ENCODE results near the gene SLC12A3. TPM values are rescaled to one million over a fixed set of nuclear protein-coding genes. Genes with fewer than 3 reads are reported as not detected.

Gene SLC12A3
- total and polyA plus RNA-seq, 4 donors, result not detected

DNA sequence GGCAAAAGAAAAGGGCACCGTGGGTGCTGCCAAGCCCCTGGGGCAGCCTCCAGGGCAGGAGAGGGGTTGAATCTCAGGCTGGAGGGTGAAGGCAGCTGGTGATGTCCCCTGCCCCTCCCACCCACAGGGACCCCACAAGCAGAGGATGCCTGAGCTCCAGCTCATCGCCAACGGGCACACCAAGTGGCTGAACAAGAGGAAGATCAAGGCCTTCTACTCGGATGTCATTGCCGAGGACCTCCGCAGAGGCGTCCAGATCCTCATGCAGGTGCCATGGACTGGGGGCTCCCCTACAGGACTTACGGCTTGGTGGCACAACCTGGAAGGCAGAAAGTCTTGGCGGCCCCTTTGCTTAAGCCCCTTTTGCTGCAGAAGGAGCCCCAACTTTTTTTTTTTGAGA lies 21.8 kb downstream of the SLC12A3 start:
- H3K36me3 ChIP-seq (ENCODE audit: control insufficient read depth in 1 of 2, insufficient read depth in 2 of 2, low read length in 1 of 2), result no peaks in the 10 kb centered on the region
- no peak overlapping the region for H3K4me3 ChIP-seq (ENCODE audit: low read length in 2 of 2)
- no peaks in the 10 kb centered on the region for H3K27me3 ChIP-seq (ENCODE audit: control insufficient read depth in 1 of 2, insufficient read depth in 2 of 2, low read length in 1 of 2)
- ATAC-seq (ENCODE audit: low FRiP score), result no peak
- H3K9me3 ChIP-seq (ENCODE audit: control insufficient read depth, low read length), result no peaks in the 10 kb centered on the region
- intact Hi-C loops (cut with DNase I), result no loop called here
- no peak for DNase-seq
- H3K4me1 ChIP-seq (ENCODE audit: control insufficient read depth in 1 of 2, insufficient read depth in 2 of 2, low read length in 2 of 2), result no peaks in the 10 kb centered on the region
- 82 to 83% methylated on average over 9 of the region's 9 CpGs for WGBS, 2 donors
- H3K27ac ChIP-seq (ENCODE audit: low read depth in 1 of 2, low read length in 2 of 2), result no peak overlapping the region

DNA sequence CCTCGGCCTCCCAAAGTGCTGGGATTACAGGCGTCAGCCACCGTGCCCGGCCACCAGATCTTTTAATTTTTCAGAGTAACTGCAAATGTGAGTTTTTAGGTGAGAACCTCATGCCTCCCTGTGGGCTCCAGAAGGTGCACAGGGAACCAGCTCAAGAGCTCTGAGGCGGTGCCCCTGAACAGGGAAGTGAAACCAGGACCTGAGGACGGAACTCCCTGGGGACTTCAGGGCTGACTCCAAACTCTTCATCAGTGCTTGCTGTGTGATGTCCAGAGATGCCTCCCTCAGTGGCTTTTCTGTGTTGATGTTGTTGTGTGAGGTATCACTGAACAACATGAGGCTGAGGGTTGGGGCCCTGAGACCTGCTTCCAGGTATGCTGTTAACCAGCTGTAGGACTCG lies 23.8 kb downstream of the SLC12A3 start:
- Histone ChIP-seq H3K27ac (ENCODE audit: low read depth in 1 of 2, low read length in 2 of 2) (no peak overlapping the region), H3K4me3 (ENCODE audit: low read length in 2 of 2) (no peak overlapping the region), H3K27me3 (ENCODE audit: control insufficient read depth in 1 of 2, insufficient read depth in 2 of 2, low read length in 1 of 2) (no peaks in the 10 kb centered on the region), H3K9me3 (ENCODE audit: control insufficient read depth, low read length) (no peaks in the 10 kb centered on the region), H3K36me3 (ENCODE audit: control insufficient read depth in 1 of 2, insufficient read depth in 2 of 2, low read length in 1 of 2) (no peaks in the 10 kb centered on the region), H3K4me1 (ENCODE audit: control insufficient read depth in 1 of 2, insufficient read depth in 2 of 2, low read length in 2 of 2) (no peaks in the 10 kb centered on the region)
- ATAC-seq (ENCODE audit: low FRiP score) (no peak), DNase-seq (no peak)
- WGBS, 2 donors, result 93 to 95% methylated on average over 7 of the region's 7 CpGs
- intact Hi-C loops (cut with DNase I), result no loop called here

DNA sequence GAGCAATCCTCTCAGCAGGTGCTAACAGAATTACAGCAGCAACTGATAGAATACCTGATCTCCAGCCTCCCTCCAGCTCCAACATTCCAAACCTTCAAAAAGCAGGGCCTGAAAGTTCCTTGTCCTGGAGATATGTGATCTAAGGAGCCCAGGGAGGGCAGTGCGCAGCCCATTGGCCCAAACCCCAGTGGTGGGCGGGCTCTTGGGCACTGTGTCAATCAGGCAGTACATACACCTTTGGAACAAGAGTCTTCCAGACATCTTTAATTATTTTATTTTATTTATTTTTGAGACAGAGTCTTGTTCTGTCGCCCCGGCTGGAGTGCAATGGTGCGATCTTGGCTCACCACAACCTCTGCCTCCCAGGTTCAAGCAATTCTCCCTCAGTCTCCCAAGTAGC lies 24.2 kb downstream of the SLC12A3 start:
- intact Hi-C loops (cut with DNase I), result no loop called here
- no peak overlapping the region for H3K4me3 ChIP-seq (ENCODE audit: low read length in 2 of 2)
- WGBS, 2 donors, result 95 to 98% methylated on average over 5 of the region's 5 CpGs
- no peaks in the 10 kb centered on the region for H3K27me3 ChIP-seq (ENCODE audit: control insufficient read depth in 1 of 2, insufficient read depth in 2 of 2, low read length in 1 of 2)
- ATAC-seq (ENCODE audit: low FRiP score) (no peak), DNase-seq (no peak)
- no peaks in the 10 kb centered on the region for H3K4me1 ChIP-seq (ENCODE audit: control insufficient read depth in 1 of 2, insufficient read depth in 2 of 2, low read length in 2 of 2)
- H3K36me3 ChIP-seq (ENCODE audit: control insufficient read depth in 1 of 2, insufficient read depth in 2 of 2, low read length in 1 of 2), result no peaks in the 10 kb centered on the region
- H3K9me3 ChIP-seq (ENCODE audit: control insufficient read depth, low read length), result no peaks in the 10 kb centered on the region
- H3K27ac ChIP-seq (ENCODE audit: low read depth in 1 of 2, low read length in 2 of 2), result no peak overlapping the region

DNA sequence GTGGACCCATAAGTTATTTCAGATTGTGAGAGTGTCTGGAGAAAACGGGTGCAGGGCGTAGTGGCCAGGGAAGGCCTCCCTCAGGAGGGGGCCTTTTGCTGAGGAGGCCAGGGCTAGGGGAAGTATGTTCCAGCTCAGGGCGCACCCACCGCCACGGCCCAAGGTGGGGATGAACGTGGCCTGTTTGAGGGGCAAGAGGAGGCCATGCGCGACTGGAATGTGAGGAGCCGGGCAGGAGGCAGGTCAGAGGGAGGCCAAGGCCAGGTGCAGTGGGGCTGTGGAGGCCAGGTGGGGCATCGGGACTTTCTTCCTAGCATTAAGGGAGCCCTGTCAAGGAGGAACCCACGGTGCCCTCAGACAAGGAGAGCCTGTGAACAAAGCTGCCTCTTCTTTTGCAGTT lies 26.7 kb downstream of the SLC12A3 start:
- Histone ChIP-seq H3K27me3 (ENCODE audit: control insufficient read depth in 1 of 2, insufficient read depth in 2 of 2, low read length in 1 of 2) (no peaks in the 10 kb centered on the region), H3K36me3 (ENCODE audit: control insufficient read depth in 1 of 2, insufficient read depth in 2 of 2, low read length in 1 of 2) (no peaks in the 10 kb centered on the region), H3K4me1 (ENCODE audit: control insufficient read depth in 1 of 2, insufficient read depth in 2 of 2, low read length in 2 of 2) (no peaks in the 10 kb centered on the region), H3K4me3 (ENCODE audit: low read length in 2 of 2) (no peak overlapping the region), H3K27ac (ENCODE audit: low read depth in 1 of 2, low read length in 2 of 2) (no peak overlapping the region), H3K9me3 (ENCODE audit: control insufficient read depth, low read length) (no peaks in the 10 kb centered on the region)
- WGBS, 2 donors, result 78 to 79% methylated on average over 11 of the region's 11 CpGs
- intact Hi-C loops (cut with DNase I), result no loop called here
- DNase-seq (no peak), ATAC-seq (ENCODE audit: low FRiP score) (peak; percentile 23)

DNA sequence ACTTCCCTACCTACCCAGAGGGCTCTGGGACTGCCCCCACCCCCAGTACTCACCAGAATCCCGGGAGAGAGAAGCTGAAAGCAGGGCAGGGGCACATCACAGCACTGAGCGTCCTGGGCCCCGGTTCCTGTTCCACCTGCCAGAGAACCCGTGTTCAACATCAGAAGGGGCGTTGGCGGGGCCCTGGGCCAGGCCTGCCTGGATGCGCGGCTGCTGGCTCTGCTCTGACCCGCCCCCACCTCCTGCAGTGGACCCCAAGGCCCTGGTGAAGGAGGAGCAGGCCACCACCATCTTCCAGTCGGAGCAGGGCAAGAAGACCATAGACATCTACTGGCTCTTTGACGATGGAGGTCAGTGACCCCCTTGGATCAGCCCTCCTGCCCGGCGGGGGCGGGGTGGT lies 27.7 kb downstream of the SLC12A3 start:
- H3K9me3 ChIP-seq (ENCODE audit: control insufficient read depth, low read length), result no peaks in the 10 kb centered on the region
- no peaks in the 10 kb centered on the region for H3K27me3 ChIP-seq (ENCODE audit: control insufficient read depth in 1 of 2, insufficient read depth in 2 of 2, low read length in 1 of 2)
- intact Hi-C loops (cut with DNase I), result no loop called here
- H3K36me3 ChIP-seq (ENCODE audit: control insufficient read depth in 1 of 2, insufficient read depth in 2 of 2, low read length in 1 of 2), result no peaks in the 10 kb centered on the region
- no peak for ATAC-seq (ENCODE audit: low FRiP score)
- no peak overlapping the region for H3K4me3 ChIP-seq (ENCODE audit: low read length in 2 of 2)
- 86 to 89% methylated on average over 14 of the region's 14 CpGs for WGBS, 2 donors
- H3K4me1 ChIP-seq (ENCODE audit: control insufficient read depth in 1 of 2, insufficient read depth in 2 of 2, low read length in 2 of 2), result no peaks in the 10 kb centered on the region
- no peak for DNase-seq
- H3K27ac ChIP-seq (ENCODE audit: low read depth in 1 of 2, low read length in 2 of 2), result no peak overlapping the region

DNA sequence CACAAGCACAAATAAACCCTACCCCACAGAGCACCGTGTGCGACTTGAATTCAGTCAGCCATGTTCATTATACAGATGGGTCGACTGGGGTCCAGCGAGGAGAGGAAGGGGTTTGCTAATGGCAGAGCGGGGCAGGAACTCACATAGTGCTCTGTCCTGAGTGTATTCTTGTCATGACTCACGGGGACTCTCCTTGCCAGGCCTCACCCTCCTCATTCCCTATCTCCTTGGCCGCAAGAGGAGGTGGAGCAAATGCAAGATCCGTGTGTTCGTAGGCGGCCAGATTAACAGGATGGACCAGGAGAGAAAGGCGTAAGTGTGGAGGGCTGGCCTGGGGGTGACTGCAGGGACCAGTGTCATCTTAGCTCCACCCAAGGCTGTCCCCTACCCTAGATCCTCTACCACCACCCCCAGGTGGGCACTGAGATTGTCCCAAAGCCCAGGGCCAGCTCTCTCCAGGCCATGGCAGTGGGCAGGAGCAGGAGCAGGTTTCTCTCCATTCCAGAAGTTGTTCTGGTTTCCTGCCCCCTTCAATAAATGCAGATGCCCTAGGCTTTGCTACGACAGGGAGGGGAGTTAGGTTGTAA lies 29.4 kb downstream of the SLC12A3 start:
- H3K9me3 ChIP-seq (ENCODE audit: control insufficient read depth, low read length), result no peaks in the 10 kb centered on the region
- ATAC-seq (ENCODE audit: low FRiP score) (no peak), DNase-seq (no peak)
- H3K36me3 ChIP-seq (ENCODE audit: control insufficient read depth in 1 of 2, insufficient read depth in 2 of 2, low read length in 1 of 2), result no peaks in the 10 kb centered on the region
- no peak overlapping the region for H3K27ac ChIP-seq (ENCODE audit: low read depth in 1 of 2, low read length in 2 of 2)
- intact Hi-C loops (cut with DNase I), result no loop called here
- WGBS, 2 donors, result 92% methylated on average over 12 of the region's 12 CpGs
- H3K27me3 ChIP-seq (ENCODE audit: control insufficient read depth in 1 of 2, insufficient read depth in 2 of 2, low read length in 1 of 2), result no peaks in the 10 kb centered on the region
- H3K4me3 ChIP-seq (ENCODE audit: low read length in 2 of 2), result no peak overlapping the region
- no peaks in the 10 kb centered on the region for H3K4me1 ChIP-seq (ENCODE audit: control insufficient read depth in 1 of 2, insufficient read depth in 2 of 2, low read length in 2 of 2)

DNA sequence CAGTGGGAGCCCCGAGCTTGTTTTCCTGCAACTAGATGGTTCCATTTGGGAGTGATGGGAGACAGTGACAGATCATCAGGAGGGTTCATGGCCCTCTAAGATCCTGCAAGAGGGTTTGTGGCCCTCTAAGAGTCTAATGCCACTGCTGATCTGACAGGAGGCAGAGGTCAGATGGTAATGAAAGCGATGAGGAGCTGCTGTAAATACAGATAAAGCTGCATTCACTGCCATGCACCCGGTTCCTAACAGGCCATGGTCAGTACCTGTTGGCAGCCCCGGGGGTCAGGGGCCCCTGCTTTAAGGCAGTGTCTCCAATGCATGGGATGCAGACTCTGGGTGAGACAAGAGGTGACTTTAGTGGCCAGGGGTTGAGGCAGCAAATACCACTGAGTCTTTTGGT lies 30.8 kb downstream of the SLC12A3 start:
- WGBS, 2 donors, result 83 to 84% methylated on average over 4 of the region's 4 CpGs
- ATAC-seq (ENCODE audit: low FRiP score) (no peak), DNase-seq (no peak)
- Histone ChIP-seq H3K4me3 (ENCODE audit: low read length in 2 of 2) (no peak overlapping the region), H3K27ac (ENCODE audit: low read depth in 1 of 2, low read length in 2 of 2) (no peak overlapping the region), H3K36me3 (ENCODE audit: control insufficient read depth in 1 of 2, insufficient read depth in 2 of 2, low read length in 1 of 2) (no peaks in the 10 kb centered on the region), H3K9me3 (ENCODE audit: control insufficient read depth, low read length) (no peaks in the 10 kb centered on the region), H3K4me1 (ENCODE audit: control insufficient read depth in 1 of 2, insufficient read depth in 2 of 2, low read length in 2 of 2) (no peaks in the 10 kb centered on the region), H3K27me3 (ENCODE audit: control insufficient read depth in 1 of 2, insufficient read depth in 2 of 2, low read length in 1 of 2) (no peaks in the 10 kb centered on the region)
- intact Hi-C loops (cut with DNase I), result no loop called here

DNA sequence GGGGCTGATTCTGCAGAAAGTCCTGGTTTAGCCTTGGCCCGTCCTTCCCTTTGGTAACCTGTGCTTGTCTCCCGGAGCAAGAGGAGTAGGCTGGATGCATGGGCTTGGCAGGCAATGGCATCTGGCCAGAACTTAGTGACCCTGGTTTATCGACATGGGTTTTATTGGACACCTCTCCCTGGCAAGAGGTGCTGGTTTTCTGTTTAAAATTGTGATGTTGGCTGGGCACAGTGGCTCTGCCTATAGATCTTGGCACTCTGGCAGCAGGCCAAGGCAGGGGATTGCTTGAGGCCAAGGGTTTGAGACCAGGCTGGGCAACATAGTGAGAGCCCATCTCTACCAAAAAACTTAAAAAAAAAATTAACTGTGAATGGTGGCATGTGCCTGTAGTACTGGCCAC lies 31.2 kb downstream of the SLC12A3 start:
- Histone ChIP-seq H3K36me3 (ENCODE audit: control insufficient read depth in 1 of 2, insufficient read depth in 2 of 2, low read length in 1 of 2) (no peaks in the 10 kb centered on the region), H3K9me3 (ENCODE audit: control insufficient read depth, low read length) (no peaks in the 10 kb centered on the region), H3K27me3 (ENCODE audit: control insufficient read depth in 1 of 2, insufficient read depth in 2 of 2, low read length in 1 of 2) (no peaks in the 10 kb centered on the region), H3K4me3 (ENCODE audit: low read length in 2 of 2) (no peak overlapping the region), H3K4me1 (ENCODE audit: control insufficient read depth in 1 of 2, insufficient read depth in 2 of 2, low read length in 2 of 2) (no peaks in the 10 kb centered on the region), H3K27ac (ENCODE audit: low read depth in 1 of 2, low read length in 2 of 2) (no peak overlapping the region)
- ATAC-seq (ENCODE audit: low FRiP score) (no peak), DNase-seq (no peak)
- WGBS, 2 donors, result 51 to 68% methylated on average over 3 of the region's 3 CpGs
- intact Hi-C loops (cut with DNase I), result no loop called here

DNA sequence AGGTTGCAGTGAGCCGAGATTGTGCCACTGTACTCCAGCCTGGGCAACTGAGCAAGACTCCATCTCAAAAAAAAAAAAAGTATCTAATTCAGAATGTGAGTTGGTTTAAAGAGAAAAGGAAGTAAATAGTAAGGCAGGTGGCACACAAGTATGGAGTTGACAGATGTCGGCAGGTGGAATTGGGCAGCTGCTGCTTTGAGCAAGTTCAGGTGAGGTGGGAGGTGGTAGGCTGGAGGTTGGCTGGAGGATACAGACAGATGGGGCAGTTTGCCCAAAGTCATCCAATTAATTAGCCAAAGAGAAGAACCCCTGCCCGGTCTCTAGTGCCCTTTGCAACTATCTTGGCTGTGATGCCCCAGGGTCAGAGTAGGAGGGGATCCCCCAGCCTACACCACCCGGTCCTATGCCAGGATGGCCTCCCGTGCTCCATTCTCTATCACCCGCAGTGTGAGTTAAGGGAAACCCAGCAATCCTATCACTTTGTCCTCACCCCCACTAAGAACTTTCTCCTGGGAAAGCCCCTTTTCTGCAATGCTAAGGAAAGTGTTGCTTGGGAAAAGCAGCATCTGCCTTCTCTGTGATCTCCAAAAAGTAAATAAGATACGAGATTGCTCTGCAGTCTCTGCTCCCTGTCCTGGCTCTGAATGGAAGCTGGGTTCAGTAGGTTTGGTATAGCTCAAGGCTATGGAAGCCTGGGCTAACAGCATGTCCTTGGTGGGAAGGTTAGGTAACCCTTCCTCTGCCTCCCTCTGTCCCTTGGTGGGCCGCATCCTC lies 32.2 kb downstream of the SLC12A3 start:
- intact Hi-C loops (cut with DNase I), result no loop called here
- WGBS, 2 donors, result 88 to 90% methylated on average over 8 of the region's 8 CpGs
- Histone ChIP-seq H3K36me3 (ENCODE audit: control insufficient read depth in 1 of 2, insufficient read depth in 2 of 2, low read length in 1 of 2) (no peaks in the 10 kb centered on the region), H3K4me1 (ENCODE audit: control insufficient read depth in 1 of 2, insufficient read depth in 2 of 2, low read length in 2 of 2) (no peaks in the 10 kb centered on the region), H3K27me3 (ENCODE audit: control insufficient read depth in 1 of 2, insufficient read depth in 2 of 2, low read length in 1 of 2) (no peaks in the 10 kb centered on the region), H3K4me3 (ENCODE audit: low read length in 2 of 2) (no peak overlapping the region), H3K9me3 (ENCODE audit: control insufficient read depth, low read length) (no peaks in the 10 kb centered on the region), H3K27ac (ENCODE audit: low read depth in 1 of 2, low read length in 2 of 2) (no peak overlapping the region)
- no peak for DNase-seq
- ATAC-seq (ENCODE audit: low FRiP score), result no peak

Data from aorta (tissue), 5 donors.